Transverse colon (tissue), 3 donors: ENCODE data around the gene MIF4GD.

Experiments used
- CTCF ChIP-seq, 5 experiments: fragments of 200-600 bp in 3 of 5; fragments of 450-650 bp in 2 of 5; sonication (generic) in 3 of 5; IDR thresholded peaks; 1 replicate in 2 of 5; 2 replicates in 3 of 5; pipeline ENCODE4 v1.5.1; 2016 to 2017; ENCODE audit warnings: antibody characterized with exemption in 5 of 5, inconsistent platforms in 3 of 5, mild to moderate bottlenecking in 2 of 5, moderate library complexity in 1 of 5
- POLR2A ChIP-seq: fragments of 450-650 bp; IDR thresholded peaks from one replicate; pipeline ENCODE4 v1.6.1; 2016; ENCODE audit warnings: antibody characterized with exemption, mild to moderate bottlenecking, moderate library complexity

- no peak for TF ChIP-seq POLR2A
- TF ChIP-seq CTCF (IDR thresholded peaks at IDR 0.05), result no peak
Measured at GRCh38 chr17:75218131-75218530, 52.9 kb downstream of the MIF4GD start.
